GM23248 (cell line): ENCODE measurements around the gene TMTC4.

Experiments
- EZH2 ChIP-seq: fragments of 200-600 bp; sonication (generic); IDR thresholded peaks from 2 replicates; pipeline ENCODE4 v1.6.1; 2018; ENCODE audit warnings: antibody characterized with exemption, mild to moderate bottlenecking; ENCODE audit not compliant: insufficient read depth, poor library complexity, severe bottlenecking
- EZH2phosphoT487 ChIP-seq: fragments of 200-600 bp; sonication (generic); IDR thresholded peaks from 2 replicates; pipeline ENCODE4 v1.6.1; 2018; ENCODE audit warnings: antibody characterized with exemption, moderate library complexity, mild to moderate bottlenecking, low read depth; ENCODE audit not compliant: insufficient read depth

GRCh38 chr13:100619940-100620339 is 54.7 kb downstream of the TMTC4 start:
- TF ChIP-seq EZH2 (no peak), EZH2phosphoT487 (no peak)
